K562 (cell line): ENCODE results near the gene BAD. TPM values are rescaled to one million over a fixed set of nuclear protein-coding genes. Genes with fewer than 3 reads are reported as not detected.
A peak's percentile ranks its signal among the peaks of the same experiment; 100 is the strongest.

ENCODE experiments used
- ARID1B ChIP-seq: fragments of 450-650 bp; IDR thresholded peaks from 2 replicates; pipeline ENCODE4 v1.6.1; 2016; ENCODE audit warnings: antibody characterized with exemption, mild to moderate bottlenecking, inconsistent platforms
- CC2D1A ChIP-seq: fragments of 450-650 bp; IDR thresholded peaks from 2 replicates; pipeline ENCODE4 v1.6.1; 2017; ENCODE audit warnings: mild to moderate bottlenecking
- CREBBP ChIP-seq: IDR thresholded peaks from one replicate; pipeline ENCODE4 v1.6.1; 2012; ENCODE audit warnings: low read depth, mild to moderate bottlenecking, control low read depth, inconsistent platforms, low read length
- ETS1 ChIP-seq: conservative IDR thresholded peaks from 2 replicates; pipeline ENCODE4 v1.6.1; 2011; ENCODE audit warnings: low read depth, mild to moderate bottlenecking, low read length; ENCODE audit not compliant: control insufficient read depth
- FOXA1 ChIP-seq: fragments of 450-650 bp; IDR thresholded peaks from 2 replicates; pipeline ENCODE4 v1.6.1; 2016; ENCODE audit warnings: mild to moderate bottlenecking, borderline replicate concordance
- GABPB2 ChIP-seq: fragments of 250-450 bp; sonication (Bioruptor Pico); conservative IDR thresholded peaks from 2 replicates; pipeline ENCODE4 v1.5.1; 2021; ENCODE audit warnings: mild to moderate bottlenecking
- GATAD2A ChIP-seq: fragments of 450-650 bp; IDR thresholded peaks from 2 replicates; pipeline ENCODE4 v1.6.1; 2017
- HMG20B ChIP-seq: fragments of 250-450 bp; sonication (Bioruptor Pico); IDR thresholded peaks from 2 replicates; pipeline ENCODE4 v1.5.0; 2021; ENCODE audit warnings: mild to moderate bottlenecking
- HNRNPL ChIP-seq: fragments of 200-400 bp; formaldehyde crosslinking; IDR thresholded peaks from 2 replicates; pipeline ENCODE4 v1.6.1; 2017; ENCODE audit warnings: low read depth, mild to moderate bottlenecking, low read length
- IFI16 ChIP-seq: fragments of 250-450 bp; sonication (Bioruptor Pico); IDR thresholded peaks from 2 replicates; pipeline ENCODE4 v2.1.2; 2022; ENCODE audit warnings: mild to moderate bottlenecking, inconsistent platforms
- MLX ChIP-seq, 2 experiments: fragments of 450-650 bp in 1 of 2; sonication (generic) in 1 of 2; formaldehyde crosslinking; conservative IDR thresholded peaks; 2 replicates each; pipeline versions ENCODE4 v1.4.0 to v1.8.1; 2020 to 2022; ENCODE audit warnings: mild to moderate bottlenecking in 1 of 2, missing genetic modification reagents in 1 of 2
- MYBL2 ChIP-seq, 2 experiments: fragments of 450-650 bp in 1 of 2; sonication (generic) in 1 of 2; formaldehyde crosslinking in 1 of 2; IDR thresholded peaks; 2 replicates each; pipeline versions ENCODE4 v1.6.1 to v1.8.1; 2017 to 2022; ENCODE audit warnings: borderline replicate concordance in 1 of 2, inconsistent platforms in 1 of 2, low read depth in 1 of 2, mild to moderate bottlenecking in 1 of 2, missing genetic modification reagents in 1 of 2, moderate library complexity in 1 of 2
- NCOA4 ChIP-seq: fragments of 450-650 bp; IDR thresholded peaks from 2 replicates; pipeline ENCODE4 v1.6.1; 2018; ENCODE audit warnings: mild to moderate bottlenecking; ENCODE audit not compliant: partially characterized antibody
- NFXL1 ChIP-seq: fragments of 450-650 bp; formaldehyde crosslinking; IDR thresholded peaks from 2 replicates; pipeline ENCODE4 v1.4.0; 2021; ENCODE audit warnings: mild to moderate bottlenecking
- OTX1 ChIP-seq: fragments of 450-650 bp; formaldehyde crosslinking; IDR thresholded peaks from 2 replicates; pipeline ENCODE4 v1.4.0; 2022; ENCODE audit warnings: mild to moderate bottlenecking
- PRMT5 ChIP-seq: sonication (generic); formaldehyde crosslinking; IDR thresholded peaks from 2 replicates; pipeline ENCODE4 v1.5.0; 2020; ENCODE audit warnings: missing genetic modification reagents
- SAFB2 ChIP-seq: fragments of 200-400 bp; formaldehyde crosslinking; IDR thresholded peaks from 2 replicates; pipeline ENCODE4 v1.6.1; 2018; ENCODE audit warnings: borderline replicate concordance, low read length, low read depth, moderate library complexity; ENCODE audit not compliant: severe bottlenecking
- TBL1XR1 ChIP-seq, 2 experiments: IDR thresholded peaks; 2 replicates each; pipeline ENCODE4 v1.6.1; 2012; ENCODE audit warnings: improper control_type of control experiment in 2 of 2, low read length in 2 of 2, mild to moderate bottlenecking in 1 of 2
- TFAP4 ChIP-seq: sonication (generic); formaldehyde crosslinking; IDR thresholded peaks from 2 replicates; pipeline ENCODE4 v1.8.0; 2022; ENCODE audit warnings: missing genetic modification reagents, mild to moderate bottlenecking, moderate library complexity, borderline replicate concordance
- USF2 ChIP-seq: sonication (generic); formaldehyde crosslinking; IDR thresholded peaks from 2 replicates; pipeline ENCODE4 v1.5.0; 2020; ENCODE audit warnings: missing genetic modification reagents
- XRCC5 ChIP-seq: fragments of 200-400 bp; formaldehyde crosslinking; IDR thresholded peaks from 2 replicates; pipeline ENCODE4 v1.6.1; 2017; ENCODE audit warnings: low read depth, mild to moderate bottlenecking, low read length
- ZNF398 ChIP-seq: fragments of 250-450 bp; sonication (Bioruptor Pico); IDR thresholded peaks from 2 replicates; pipeline ENCODE4 v1.8.0; 2021; ENCODE audit warnings: moderate library complexity, mild to moderate bottlenecking, inconsistent platforms
- polyA plus RNA-seq, 8 experiments: library from polyadenylated mRNA; depleted of rRNA in 4 of 8; stranded (reverse) in 5 of 8; unstranded in 3 of 8; fragments of >200 nt; fragmentation: Nextera tagmentation in 2 of 8; fragmentation: Illumina TruSeq in 1 of 8; extraction: Ambion mirVana in 2 of 8; extraction: Trizol in 1 of 8; gene quantifications; 2 replicates each; pipeline versions ENCODE4 v1.2.1 to v1.2.3, GENCODE V29; 2011 to 2014; ENCODE audit warnings: inconsistent platforms in 1 of 8, missing spikeins in 1 of 8
- total RNA-seq, 7 experiments: library from RNA; depleted of rRNA in 6 of 7; stranded (reverse); fragments of >200 nt in 6 of 7; fragmentation: Illumina TruSeq in 2 of 7; extraction: Trizol in 2 of 7; gene quantifications; 2 replicates each; pipeline versions ENCODE4 v1.2.1 to v1.2.3, GENCODE V29; 2011 to 2021; ENCODE audit warnings: low replicate concordance in 1 of 7

Gene BAD
- total and polyA plus RNA-seq, 9 of the 15 experiments (the other 6 are each of a cell fraction or from before 2014, with no cell fraction given) = 0.61 to 45.6 (median 11.8) TPM

GRCh38 chr11:64246871-64247728 is 37.4 kb downstream of the BAD start, which contains the start of gene PPP1R14B (continued):
- peak; percentile 96 for TF ChIP-seq HNRNPL
- TF ChIP-seq ARID1B = no peak; the same call in 1 of the 2 replicates
- no peak for TF ChIP-seq HMG20B (CRISPR knock-in tag)
- peak; percentile 78; the same call in 1 of the 2 replicates for TF ChIP-seq XRCC5
- no peak; the same call in 1 of the 2 replicates for TF ChIP-seq USF2
- no peak for TF ChIP-seq SAFB2
- TF ChIP-seq CREBBP = no peak
- TF ChIP-seq MLX (CRISPR knock-in tag; conservative IDR thresholded peaks at IDR 0.05) = no peak
- TF ChIP-seq CC2D1A = no peak
- TF ChIP-seq MYBL2 (IDR thresholded peaks at IDR 0.05; ENCODE audit: low read depth) = no peak
- TF ChIP-seq MYBL2 (CRISPR knock-in tag; IDR thresholded peaks at IDR 0.05; ENCODE audit: borderline replicate concordance) = no peak
- no peak for TF ChIP-seq GABPB2
- TF ChIP-seq OTX1 (CRISPR knock-in tag) = no peak
- TF ChIP-seq FOXA1 = no peak
- TF ChIP-seq NFXL1 = no peak
- peak; percentile 80; the same call in 1 of the 2 replicates for TF ChIP-seq TFAP4 (CRISPR knock-in tag)
- peak; percentile 98 for TF ChIP-seq ETS1
- TF ChIP-seq IFI16 (CRISPR knock-in tag) = no peak
- TF ChIP-seq PRMT5 = no peak
- no peak for TF ChIP-seq NCOA4
- TF ChIP-seq GATAD2A = no peak
- TF ChIP-seq TBL1XR1 (IDR thresholded peaks at IDR 0.05; ENCODE audit: low read length in 2 of 2) = no peak
- TF ChIP-seq ZNF398 (CRISPR knock-in tag) = no peak
